ENCODE results near the gene SETD1B. TPM values are rescaled to one million over a fixed set of nuclear protein-coding genes. Genes with fewer than 3 reads are reported as not detected.

SETD1B gene
- total RNA-seq, 1 donor from 2014 or later: 7.9 TPM

GRCh38 chr12:121776190-121777098 lies 27.4 kb upstream of the SETD1B start:
- H3K36me3 ChIP-seq: peaks cover 17% of the 10 kb centered on the region
- TF ChIP-seq, protein P1, sequence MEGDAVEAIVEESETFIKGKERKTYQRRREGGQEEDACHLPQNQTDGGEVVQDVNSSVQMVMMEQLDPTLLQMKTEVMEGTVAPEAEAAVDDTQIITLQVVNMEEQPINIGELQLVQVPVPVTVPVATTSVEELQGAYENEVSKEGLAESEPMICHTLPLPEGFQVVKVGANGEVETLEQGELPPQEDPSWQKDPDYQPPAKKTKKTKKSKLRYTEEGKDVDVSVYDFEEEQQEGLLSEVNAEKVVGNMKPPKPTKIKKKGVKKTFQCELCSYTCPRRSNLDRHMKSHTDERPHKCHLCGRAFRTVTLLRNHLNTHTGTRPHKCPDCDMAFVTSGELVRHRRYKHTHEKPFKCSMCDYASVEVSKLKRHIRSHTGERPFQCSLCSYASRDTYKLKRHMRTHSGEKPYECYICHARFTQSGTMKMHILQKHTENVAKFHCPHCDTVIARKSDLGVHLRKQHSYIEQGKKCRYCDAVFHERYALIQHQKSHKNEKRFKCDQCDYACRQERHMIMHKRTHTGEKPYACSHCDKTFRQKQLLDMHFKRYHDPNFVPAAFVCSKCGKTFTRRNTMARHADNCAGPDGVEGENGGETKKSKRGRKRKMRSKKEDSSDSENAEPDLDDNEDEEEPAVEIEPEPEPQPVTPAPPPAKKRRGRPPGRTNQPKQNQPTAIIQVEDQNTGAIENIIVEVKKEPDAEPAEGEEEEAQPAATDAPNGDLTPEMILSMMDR (IDR thresholded peaks at IDR 0.05; ENCODE audit: borderline replicate concordance): peak; percentile 88
- intact Hi-C loops (cut with micrococcal nuclease): no loop called here
- no peaks in the 10 kb centered on the region for H3K27me3 ChIP-seq (ENCODE audit: low read depth)
- H3K4me3 ChIP-seq: no peak overlapping the region
- H3K9me3 ChIP-seq (replicated peaks): no peaks in the 10 kb centered on the region
- peaks cover 51% of the 10 kb centered on the region for H3K4me1 ChIP-seq
- H3K27ac ChIP-seq (replicated peaks): peak overlapping the region; percentile 42
- DNase-seq: peak; percentile 83

- Histone ChIP-seq H3K36me3 (peaks cover 17% of the 10 kb centered on the region), H3K9me3 (replicated peaks) (no peaks in the 10 kb centered on the region), H3K4me3 (no peak overlapping the region), H3K27ac (replicated peaks) (no peak overlapping the region), H3K27me3 (ENCODE audit: low read depth) (no peaks in the 10 kb centered on the region), H3K4me1 (peaks cover 42% of the 10 kb centered on the region)
- TF ChIP-seq, protein P1 (IDR thresholded peaks at IDR 0.05; ENCODE audit: borderline replicate concordance): no peak
- intact Hi-C loops (cut with micrococcal nuclease): no loop called here
- no peak for DNase-seq
Measured at GRCh38 chr12:121778567-121779421, 25.0 kb upstream of the SETD1B start.

- Histone ChIP-seq H3K27me3 (ENCODE audit: low read depth) (no peaks in the 10 kb centered on the region), H3K27ac (replicated peaks) (no peak overlapping the region), H3K4me1 (peaks cover 36% of the 10 kb centered on the region), H3K4me3 (no peak overlapping the region), H3K36me3 (peaks cover 17% of the 10 kb centered on the region), H3K9me3 (replicated peaks) (no peaks in the 10 kb centered on the region)
- TF ChIP-seq, protein P1 (IDR thresholded peaks at IDR 0.05; ENCODE audit: borderline replicate concordance): no peak
- no peak for DNase-seq
- intact Hi-C loops (cut with micrococcal nuclease): no loop called here
Measured at GRCh38 chr12:121779422-121779895, 24.4 kb upstream of the SETD1B start.

DNA sequence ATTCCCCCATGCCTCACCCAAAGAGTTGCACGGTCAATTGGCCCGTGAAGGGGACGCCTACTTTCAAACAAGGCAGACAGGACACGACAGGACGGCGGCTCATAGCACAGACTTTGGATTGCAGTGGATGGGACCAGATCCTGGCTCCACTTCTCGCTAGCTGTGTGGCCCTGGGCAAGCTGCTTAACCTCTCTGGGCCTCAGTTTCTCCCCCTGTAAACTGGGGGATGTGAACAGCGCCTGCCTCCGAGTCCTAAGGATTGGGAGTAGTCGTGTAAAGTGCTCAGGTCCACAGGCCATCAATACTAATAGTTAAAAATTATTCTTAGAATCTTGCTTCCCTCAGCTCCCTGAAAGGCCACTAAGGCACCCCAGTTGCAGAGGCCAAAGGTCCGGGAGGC lies 23.4 kb upstream of the SETD1B start:
- Histone ChIP-seq H3K36me3 (peaks cover 17% of the 10 kb centered on the region), H3K27ac (replicated peaks) (no peak overlapping the region), H3K9me3 (replicated peaks) (no peaks in the 10 kb centered on the region), H3K4me3 (no peak overlapping the region), H3K27me3 (ENCODE audit: low read depth) (no peaks in the 10 kb centered on the region), H3K4me1 (peaks cover 37% of the 10 kb centered on the region)
- TF ChIP-seq, protein P1 (IDR thresholded peaks at IDR 0.05; ENCODE audit: borderline replicate concordance): no peak
- DNase-seq: no peak
- intact Hi-C loops (cut with micrococcal nuclease): no loop called here

DNA sequence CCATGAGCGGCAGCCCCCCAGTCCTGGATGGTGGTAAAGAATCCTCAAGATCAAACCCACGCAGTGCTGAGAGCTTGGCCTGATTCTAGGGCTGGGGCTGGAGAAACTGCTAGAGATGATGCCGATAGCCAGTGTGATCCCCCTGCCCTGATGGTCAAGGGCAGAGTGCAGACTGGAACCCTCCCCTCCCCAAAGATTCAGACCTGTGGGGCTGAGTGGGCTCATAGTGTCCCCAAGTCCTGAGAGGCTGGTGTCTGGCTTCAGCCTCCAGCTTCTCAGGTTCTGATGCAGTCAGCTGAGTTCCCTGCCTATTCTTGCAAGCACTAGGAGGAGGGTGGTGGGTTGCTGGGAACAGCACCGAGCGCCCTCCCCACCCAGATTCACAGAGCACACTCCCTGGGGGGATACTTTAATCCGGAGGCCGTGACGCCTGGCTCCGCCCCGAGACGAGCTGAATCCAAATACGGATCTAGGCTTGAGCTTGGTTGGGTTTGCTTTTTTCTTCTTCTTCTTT lies 22.3 kb upstream of the SETD1B start:
- Histone ChIP-seq H3K27ac (replicated peaks) (peak overlapping the region; percentile 68), H3K27me3 (ENCODE audit: low read depth) (no peaks in the 10 kb centered on the region), H3K4me3 (peak overlapping the region; percentile 14), H3K36me3 (peaks cover 17% of the 10 kb centered on the region), H3K4me1 (peaks cover 33% of the 10 kb centered on the region), H3K9me3 (replicated peaks) (no peaks in the 10 kb centered on the region)
- no peak for DNase-seq
- intact Hi-C loops (cut with micrococcal nuclease): no loop called here
- TF ChIP-seq, protein P1 (IDR thresholded peaks at IDR 0.05; ENCODE audit: borderline replicate concordance): no peak
